Smooth muscle cell (in vitro differentiated cells): ENCODE data around the gene PDCD11. TPM values are rescaled to one million over a fixed set of nuclear protein-coding genes. Genes with fewer than 3 reads are reported as not detected.

Experiments used
- DNase-seq: peaks from one replicate; lab custom pipeline; 2025; ENCODE audit not compliant: unreplicated experiment; lab: John Stamatoyannopoulos, UW
- H2AFZ ChIP-seq: fragments of 200-600 bp; sonication (generic); 2 replicates; pipeline ENCODE4 v1.6.0; 2016; ENCODE audit warnings: antibody characterized with exemption, low read depth, mild to moderate bottlenecking
- H3F3A ChIP-seq: fragments of 200-600 bp; sonication (generic); 2 replicates; pipeline ENCODE4 v1.6.0; 2017; ENCODE audit warnings: antibody characterized with exemption, low read depth
- H3K27ac ChIP-seq: fragments of 200-600 bp; sonication (generic); 2 replicates; pipeline ENCODE4 v1.5.1; 2016; ENCODE audit warnings: low read depth, mild to moderate bottlenecking
- H3K27me3 ChIP-seq: fragments of 200-600 bp; sonication (generic); 2 replicates; pipeline ENCODE4 v1.6.1; 2016; ENCODE audit warnings: low read depth, mild to moderate bottlenecking
- H3K36me3 ChIP-seq: fragments of 200-600 bp; sonication (generic); 2 replicates; pipeline ENCODE4 v1.5.1; 2016; ENCODE audit warnings: low read depth
- H3K4me1 ChIP-seq: fragments of 200-600 bp; sonication (generic); 2 replicates; pipeline ENCODE4 v1.5.1; 2016; ENCODE audit warnings: low read depth
- H3K4me2 ChIP-seq: fragments of 200-600 bp; sonication (generic); 2 replicates; pipeline ENCODE4 v1.6.0; 2016; ENCODE audit warnings: mild to moderate bottlenecking
- H3K4me3 ChIP-seq: fragments of 200-600 bp; sonication (generic); 2 replicates; pipeline ENCODE4 v1.5.1; 2016; ENCODE audit warnings: mild to moderate bottlenecking
- H3K79me2 ChIP-seq: fragments of 200-600 bp; sonication (generic); 2 replicates; pipeline ENCODE4 v1.6.0; 2016; ENCODE audit warnings: low read depth, mild to moderate bottlenecking
- H3K9ac ChIP-seq: fragments of 200-600 bp; sonication (generic); 2 replicates; pipeline ENCODE4 v1.6.0; 2016; ENCODE audit warnings: low read depth
- H3K9me3 ChIP-seq: fragments of 200-600 bp; sonication (generic); replicated peaks from 2 replicates; pipeline ENCODE4 v1.5.1; 2016; ENCODE audit warnings: low read depth
- H4K20me1 ChIP-seq: fragments of 200-600 bp; sonication (generic); 2 replicates; pipeline ENCODE4 v1.6.0; 2016; ENCODE audit warnings: low read depth
- CTCF ChIP-seq: fragments of 200-600 bp; sonication (generic); IDR thresholded peaks from 2 replicates; pipeline ENCODE4 v1.5.1; 2017; ENCODE audit warnings: borderline replicate concordance, mild to moderate bottlenecking, antibody characterized with exemption; ENCODE audit not compliant: insufficient read depth, poor library complexity, severe bottlenecking
- WGBS: methylation state at CpG from one replicate; pipeline ENCODE4 v1.1.7; 2016; ENCODE audit warnings: low lambda C conversion rate; 5-methylcytosine and 5-hydroxymethylcytosine counted together
- polyA plus RNA-seq: library from polyadenylated mRNA; unstranded; fragments of >200 nt; fragmentation: Nextera tagmentation; extraction: Ambion mirVana; gene quantifications from 2 replicates; pipeline ENCODE4 v1.2.1, GENCODE V29; 2016
- total RNA-seq: library from RNA; depleted of rRNA; stranded (reverse); fragments of >200 nt; gene quantifications from 2 replicates; pipeline ENCODE4 v1.2.3, GENCODE V29; 2014

The PDCD11 gene
- total and polyA plus RNA-seq, 2 experiments from 2014 or later, result 12.2 to 15.6 TPM

GRCh38 chr10:103444478-103444877 is 48.1 kb downstream of the PDCD11 start:
- no peak overlapping the region for H3K4me2 ChIP-seq
- peaks cover 6% of the 10 kb centered on the region for H3F3A ChIP-seq
- no peak overlapping the region for H3K4me3 ChIP-seq
- no peaks in the 10 kb centered on the region for H3K4me1 ChIP-seq
- no peak for TF ChIP-seq CTCF
- H2AFZ ChIP-seq, result no peak overlapping the region
- H3K9ac ChIP-seq, result no peak overlapping the region
- H3K79me2 ChIP-seq, result no peaks in the 10 kb centered on the region
- DNase-seq, result no peak
- no peaks in the 10 kb centered on the region for H3K9me3 ChIP-seq
- no peaks in the 10 kb centered on the region for H3K27me3 ChIP-seq
- no peak overlapping the region for H3K27ac ChIP-seq
- H4K20me1 ChIP-seq, result no peaks in the 10 kb centered on the region
- 98% methylated on average over 10 of the region's 10 CpGs for WGBS
- peaks cover 3% of the 10 kb centered on the region for H3K36me3 ChIP-seq

DNA sequence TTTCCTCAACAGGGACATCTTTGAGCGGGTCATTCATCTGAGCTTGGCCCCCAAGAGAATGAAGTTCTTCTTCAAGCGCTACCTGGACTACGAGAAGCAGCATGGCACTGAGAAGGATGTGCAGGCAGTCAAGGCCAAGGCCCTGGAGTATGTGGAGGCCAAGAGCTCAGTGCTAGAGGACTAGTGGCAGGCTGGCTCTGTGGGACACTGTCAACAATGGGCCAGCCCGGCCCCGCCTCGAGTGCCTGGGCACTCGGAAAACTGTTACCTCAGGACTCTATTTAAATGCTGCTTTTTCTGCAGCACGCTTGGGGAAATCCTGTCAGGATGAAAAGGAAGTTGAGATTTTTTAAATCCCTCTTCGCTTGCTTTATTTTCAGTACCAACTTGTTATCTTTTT is 48.9 kb downstream of the PDCD11 start:
- Histone ChIP-seq H3K27me3 (no peaks in the 10 kb centered on the region), H3K4me3 (no peak overlapping the region), H2AFZ (no peak overlapping the region), H3F3A (peaks cover 6% of the 10 kb centered on the region), H3K36me3 (peaks cover 3% of the 10 kb centered on the region), H3K4me1 (no peaks in the 10 kb centered on the region), H3K27ac (no peak overlapping the region), H3K9me3 (no peaks in the 10 kb centered on the region), H3K79me2 (no peaks in the 10 kb centered on the region), H3K4me2 (no peak overlapping the region), H3K9ac (no peak overlapping the region), H4K20me1 (no peaks in the 10 kb centered on the region)
- DNase-seq, result no peak
- WGBS, result 98% methylated on average over 9 of the region's 9 CpGs
- TF ChIP-seq CTCF, result no peak

DNA sequence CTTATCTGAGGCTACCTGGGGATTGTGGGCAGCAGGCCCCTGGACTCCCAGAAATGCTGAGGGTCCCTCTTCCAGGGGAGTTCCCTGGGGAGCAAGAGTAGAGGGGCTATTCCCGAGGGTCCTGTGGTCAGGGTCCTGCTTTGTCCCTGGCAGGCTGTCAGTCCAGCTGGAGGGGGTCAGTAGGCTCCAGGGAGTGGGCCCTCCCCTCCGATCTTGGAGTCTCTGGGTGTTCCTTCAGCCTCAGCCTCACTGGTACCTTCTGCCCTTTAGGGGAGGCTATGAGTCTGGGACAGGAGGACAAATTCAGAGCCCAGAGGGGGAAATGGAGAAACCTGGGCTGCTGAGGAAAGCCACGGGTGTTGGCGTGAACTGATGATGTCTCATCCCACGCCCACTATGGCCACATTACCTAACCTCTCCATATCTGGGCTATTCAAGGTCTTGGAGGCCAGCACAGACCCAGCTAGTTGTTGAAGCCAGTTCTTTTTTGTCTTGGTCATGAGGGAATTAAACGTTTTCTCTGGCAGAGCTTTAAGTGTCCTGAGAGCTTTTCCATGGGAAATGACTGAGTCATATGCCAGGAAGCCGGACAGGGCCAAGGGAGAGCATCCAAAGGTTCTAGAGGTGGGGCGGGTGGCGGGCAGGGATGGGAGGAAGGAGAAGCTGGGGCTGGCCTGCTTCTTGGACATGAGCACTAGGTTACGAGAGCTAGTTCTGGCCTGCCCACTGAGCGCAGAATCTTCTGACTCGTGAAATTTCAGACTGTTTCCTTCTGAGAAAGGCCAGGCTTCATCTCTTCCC is 49.5 kb downstream of the PDCD11 start:
- Histone ChIP-seq H3K27ac (no peak overlapping the region), H3K9ac (no peak overlapping the region), H2AFZ (no peak overlapping the region), H3K4me2 (no peak overlapping the region), H3F3A (peaks cover 6% of the 10 kb centered on the region), H3K4me3 (no peak overlapping the region), H4K20me1 (no peaks in the 10 kb centered on the region), H3K36me3 (peaks cover 3% of the 10 kb centered on the region), H3K4me1 (no peaks in the 10 kb centered on the region), H3K79me2 (no peaks in the 10 kb centered on the region), H3K9me3 (no peaks in the 10 kb centered on the region), H3K27me3 (no peaks in the 10 kb centered on the region)
- no peak for TF ChIP-seq CTCF
- WGBS, result 89% methylated on average over 12 of the region's 12 CpGs
- DNase-seq, result no peak

DNA sequence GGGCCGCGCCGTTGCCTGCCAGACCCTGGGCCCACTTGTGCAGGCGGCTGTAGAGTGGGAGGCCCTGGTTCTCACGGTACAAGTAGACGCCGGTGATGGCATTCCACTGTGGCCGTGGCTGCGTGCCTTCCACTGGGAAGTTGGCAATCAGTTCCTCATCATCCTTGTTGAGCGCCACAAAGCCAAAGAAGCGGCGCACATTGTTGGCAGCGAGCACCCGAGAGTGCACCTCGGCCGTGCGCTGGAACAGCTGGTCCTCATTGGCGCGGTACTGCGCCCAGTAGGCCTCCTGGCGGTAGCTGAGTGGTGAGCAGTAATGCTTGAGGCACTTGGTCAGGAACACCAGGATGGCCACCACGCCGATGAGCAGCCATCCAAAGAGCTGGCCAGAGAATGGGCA is 50.8 kb downstream of the PDCD11 start:
- Histone ChIP-seq H3K79me2 (no peaks in the 10 kb centered on the region), H3K27me3 (no peaks in the 10 kb centered on the region), H3K4me3 (no peak overlapping the region), H4K20me1 (no peaks in the 10 kb centered on the region), H3K9ac (no peak overlapping the region), H3K4me2 (no peak overlapping the region), H3K4me1 (no peaks in the 10 kb centered on the region), H3K27ac (no peak overlapping the region), H3K9me3 (no peaks in the 10 kb centered on the region), H3K36me3 (peaks cover 3% of the 10 kb centered on the region), H3F3A (no peaks in the 10 kb centered on the region), H2AFZ (no peak overlapping the region)
- WGBS, result 97% methylated on average over 23 of the region's 23 CpGs
- no peak for DNase-seq
- no peak for TF ChIP-seq CTCF
